Type B pancreatic cell (in vitro differentiated cells): ENCODE results near the gene NUCB1. TPM values are rescaled to one million over a fixed set of nuclear protein-coding genes. Genes with fewer than 3 reads are reported as not detected.
"Not testable (repeated sequence)": the region's sequence is repeated elsewhere in the genome, so short reads cannot be mapped to it uniquely, and the experiment has no call there.

Experiments
- DNase-seq: peaks from one replicate; pipeline ENCODE4 v3.0.0; 2021; ENCODE audit warnings: mixed read lengths; ENCODE audit not compliant: unreplicated experiment; ENCODE audit errors: extremely low spot score
- H3K27ac Mint-ChIP-seq: 2 replicates; pipeline ENCODE4 v1.8.0; 2021; ENCODE audit warnings: mild to moderate bottlenecking, mixed read lengths
- H3K27me3 Mint-ChIP-seq: 2 replicates; pipeline ENCODE4 v1.8.0; 2021; ENCODE audit warnings: mixed read lengths
- H3K36me3 Mint-ChIP-seq: 2 replicates; pipeline ENCODE4 v1.8.0; 2021; ENCODE audit warnings: mixed read lengths
- H3K4me1 Mint-ChIP-seq: one replicate; pipeline ENCODE4 v1.8.0; 2021; ENCODE audit warnings: mixed read lengths; ENCODE audit not compliant: unreplicated experiment
- H3K4me3 Mint-ChIP-seq: 2 replicates; pipeline ENCODE4 v1.8.0; 2021; ENCODE audit warnings: mild to moderate bottlenecking, mixed read lengths
- H3K9me3 Mint-ChIP-seq: 2 replicates; pipeline ENCODE4 v1.8.0; 2021; ENCODE audit warnings: mixed read lengths
- CTCF ChIP-seq: fragments of 200-600 bp; sonication (generic); conservative IDR thresholded peaks from 2 replicates; pipeline ENCODE4 v1.5.0; 2021; ENCODE audit warnings: antibody characterized with exemption, mild to moderate bottlenecking
- total RNA-seq: library from RNA; stranded (reverse); gene quantifications from 2 replicates; pipeline ENCODE4 v1.2.1, GENCODE V29; 2021; ENCODE audit warnings: low replicate concordance

The NUCB1 gene
- total RNA-seq, 1 donor from 2014 or later, result 202 TPM

DNA sequence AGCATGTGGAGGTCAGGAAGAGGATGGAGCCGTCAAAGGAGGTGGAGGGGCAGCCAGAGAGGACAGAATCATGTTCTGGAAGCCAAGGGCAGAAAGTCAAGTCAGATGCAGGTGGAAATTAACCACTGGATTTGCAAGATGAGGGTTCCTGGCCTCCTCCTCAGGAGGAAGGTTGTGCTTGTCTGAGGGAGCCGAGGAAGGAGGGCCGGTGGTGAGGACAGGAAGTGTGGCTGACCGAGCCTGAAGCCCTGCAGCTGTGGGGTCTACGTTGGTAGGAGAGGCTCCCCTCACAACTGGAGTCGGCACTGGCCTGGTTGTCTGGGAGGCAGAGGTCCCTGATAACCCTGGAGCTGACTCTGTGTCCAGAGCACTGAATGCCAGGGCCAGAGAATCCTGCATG, 18.0 kb downstream of the NUCB1 start:
- peaks cover 16% of the 10 kb centered on the region for H3K36me3 Mint-ChIP-seq
- no peak overlapping the region for H3K4me3 Mint-ChIP-seq
- no peaks in the 10 kb centered on the region for H3K9me3 Mint-ChIP-seq
- no peaks in the 10 kb centered on the region for H3K4me1 Mint-ChIP-seq
- H3K27ac Mint-ChIP-seq, result no peak overlapping the region
- DNase-seq, result no peak
- no peaks in the 10 kb centered on the region for H3K27me3 Mint-ChIP-seq
- no peak for TF ChIP-seq CTCF

- Mint-ChIP-seq H3K9me3 (no peaks in the 10 kb centered on the region), H3K27ac (no peak overlapping the region), H3K4me1 (no peaks in the 10 kb centered on the region), H3K4me3 (no peak overlapping the region), H3K36me3 (peaks cover 16% of the 10 kb centered on the region), H3K27me3 (no peaks in the 10 kb centered on the region)
- DNase-seq, result no peak
- no peak for TF ChIP-seq CTCF
Observed at GRCh38 chr19:48918801-48919247, 18.7 kb downstream of the NUCB1 start.

DNA sequence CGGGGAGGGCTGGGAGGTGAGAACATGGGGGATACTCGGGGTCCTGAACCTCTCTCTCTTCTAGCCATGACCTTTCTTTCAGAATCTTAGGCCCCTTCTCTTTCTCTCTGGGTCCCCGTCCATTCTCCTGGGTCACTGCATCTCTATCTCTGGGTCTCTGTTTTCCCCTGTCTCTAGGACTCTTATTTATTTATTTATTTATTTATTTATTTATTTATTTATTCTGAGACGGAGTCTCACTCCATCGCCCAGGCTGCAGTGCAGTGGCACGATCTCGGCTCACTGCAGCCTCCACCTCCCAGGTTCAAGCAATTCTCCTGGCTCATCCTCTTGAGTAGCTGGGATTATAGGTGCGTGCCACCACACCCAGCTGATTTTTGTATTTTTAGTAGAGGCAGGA, 19.2 kb downstream of the NUCB1 start:
- H3K9me3 Mint-ChIP-seq, H3K27me3 Mint-ChIP-seq, H3K27ac Mint-ChIP-seq, H3K4me3 Mint-ChIP-seq, H3K4me1 Mint-ChIP-seq, DNase-seq: not testable (repeated sequence)
- H3K36me3 Mint-ChIP-seq, result peaks cover 14% of the 10 kb centered on the region

DNA sequence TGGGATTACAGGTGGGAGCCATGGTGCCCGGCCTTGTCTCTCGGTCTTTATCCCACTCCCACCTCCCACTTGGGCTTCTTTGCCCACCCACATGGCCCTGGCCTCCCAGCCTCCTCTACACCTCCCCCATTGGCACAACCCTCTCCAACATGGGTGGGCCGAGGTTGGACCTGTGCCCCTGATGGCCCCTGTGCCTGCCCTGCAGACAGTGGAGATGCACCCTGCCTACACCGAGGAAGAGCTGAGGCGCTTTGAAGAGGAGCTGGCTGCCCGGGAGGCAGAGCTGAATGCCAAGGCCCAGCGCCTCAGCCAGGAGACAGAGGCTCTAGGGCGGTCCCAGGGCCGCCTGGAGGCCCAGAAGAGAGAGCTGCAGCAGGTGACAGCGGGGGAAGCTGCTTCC, 20.8 kb downstream of the NUCB1 start:
- H3K27ac Mint-ChIP-seq, result no peak overlapping the region
- no peaks in the 10 kb centered on the region for H3K9me3 Mint-ChIP-seq
- no peaks in the 10 kb centered on the region for H3K27me3 Mint-ChIP-seq
- no peak for DNase-seq
- H3K4me1 Mint-ChIP-seq, result no peaks in the 10 kb centered on the region
- H3K36me3 Mint-ChIP-seq, result peaks cover 8% of the 10 kb centered on the region
- no peak overlapping the region for H3K4me3 Mint-ChIP-seq
- TF ChIP-seq CTCF, result no peak

GRCh38 chr19:48921721-48922500, 21.8 kb downstream of the NUCB1 start:
- Mint-ChIP-seq H3K27me3 (no peaks in the 10 kb centered on the region), H3K4me1 (no peaks in the 10 kb centered on the region), H3K9me3 (no peaks in the 10 kb centered on the region), H3K36me3 (peaks cover 6% of the 10 kb centered on the region), H3K27ac (no peak overlapping the region), H3K4me3 (no peak overlapping the region)
- no peak for DNase-seq
- no peak for TF ChIP-seq CTCF

DNA sequence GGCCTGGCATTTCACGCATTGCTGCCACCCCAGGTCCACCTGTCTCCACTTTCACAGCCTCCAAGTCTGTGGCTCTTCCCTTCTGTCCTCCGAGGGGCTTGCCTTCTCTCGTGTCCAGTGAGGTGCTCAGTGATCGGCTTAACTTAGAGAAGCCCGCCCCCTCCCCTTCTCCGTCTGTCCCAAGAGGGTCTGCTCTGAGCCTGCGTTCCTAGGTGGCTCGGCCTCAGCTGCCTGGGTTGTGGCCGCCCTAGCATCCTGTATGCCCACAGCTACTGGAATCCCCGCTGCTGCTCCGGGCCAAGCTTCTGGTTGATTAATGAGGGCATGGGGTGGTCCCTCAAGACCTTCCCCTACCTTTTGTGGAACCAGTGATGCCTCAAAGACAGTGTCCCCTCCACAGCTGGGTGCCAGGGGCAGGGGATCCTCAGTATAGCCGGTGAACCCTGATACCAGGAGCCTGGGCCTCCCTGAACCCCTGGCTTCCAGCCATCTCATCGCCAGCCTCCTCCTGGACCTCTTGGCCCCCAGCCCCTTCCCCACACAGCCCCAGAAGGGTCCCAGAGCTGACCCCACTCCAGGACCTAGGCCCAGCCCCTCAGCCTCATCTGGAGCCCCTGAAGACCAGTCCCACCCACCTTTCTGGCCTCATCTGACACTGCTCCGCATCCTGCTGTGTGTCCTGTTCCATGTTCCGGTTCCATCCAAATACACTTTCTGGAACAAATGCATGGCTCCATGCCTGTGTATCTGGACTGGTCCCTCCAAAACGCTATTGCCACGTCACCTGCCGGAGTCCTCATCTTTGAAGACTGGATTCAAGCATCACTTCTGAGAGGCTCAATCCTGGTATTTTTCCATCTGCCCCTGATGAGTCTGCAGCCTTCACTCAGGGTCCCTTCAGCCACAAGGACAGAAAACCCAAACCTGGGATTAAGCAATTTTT, 22.7 kb downstream of the NUCB1 start:
- H3K36me3 Mint-ChIP-seq, result peaks cover 6% of the 10 kb centered on the region
- no peak for TF ChIP-seq CTCF
- H3K27me3 Mint-ChIP-seq, result no peaks in the 10 kb centered on the region
- H3K9me3 Mint-ChIP-seq, result no peaks in the 10 kb centered on the region
- no peaks in the 10 kb centered on the region for H3K4me1 Mint-ChIP-seq
- no peak overlapping the region for H3K4me3 Mint-ChIP-seq
- DNase-seq, result no peak
- H3K27ac Mint-ChIP-seq, result no peak overlapping the region
